H1 (cell line): ENCODE results near the gene NUS1.
A peak's percentile ranks its signal among the peaks of the same experiment; 100 is the strongest.

Source experiments
- CREB1 ChIP-seq: IDR thresholded peaks from 2 replicates; pipeline ENCODE4 v1.6.1; 2012; ENCODE audit warnings: inconsistent platforms
- EZH2 ChIP-seq: fragments of 200-600 bp; sonication (generic); IDR thresholded peaks from 2 replicates; pipeline ENCODE4 v1.7.1; 2012; ENCODE audit warnings: low read depth, mild to moderate bottlenecking, moderate library complexity, low read length, inconsistent platforms; ENCODE audit not compliant: severe bottlenecking
- HDAC6 ChIP-seq: IDR thresholded peaks from one replicate; pipeline ENCODE4 v1.7.1; 2012; ENCODE audit warnings: low read depth, mild to moderate bottlenecking, inconsistent platforms, low read length, moderate library complexity
- POLR2A ChIP-seq, 2 experiments: IDR thresholded peaks; 1 replicate in 1 of 2; 2 replicates in 1 of 2; pipeline ENCODE4 v1.6.1; 2011; ENCODE audit warnings: low read depth in 2 of 2, low read length in 2 of 2, mild to moderate bottlenecking in 2 of 2; ENCODE audit errors: control extremely low read depth in 1 of 2
- POLR2AphosphoS5 ChIP-seq: IDR thresholded peaks from 2 replicates; pipeline ENCODE4 v1.6.1; 2011; ENCODE audit warnings: low read depth, low read length
- RAD21 ChIP-seq, 2 experiments: IDR thresholded peaks in 1 of 2; conservative IDR thresholded peaks in 1 of 2; 2 replicates each; pipeline ENCODE4 v1.6.1; 2011; ENCODE audit warnings: low read depth in 2 of 2, low read length in 2 of 2, improper control_type of control experiment in 1 of 2, inconsistent platforms in 1 of 2, mild to moderate bottlenecking in 1 of 2, moderate library complexity in 1 of 2
- YY1 ChIP-seq: IDR thresholded peaks from 2 replicates; pipeline ENCODE4 v1.6.1; 2011; ENCODE audit warnings: low read depth, mild to moderate bottlenecking, low read length
- TF ChIP-seq, protein P1 (sequence below), 3 experiments: IDR thresholded peaks; 1 replicate in 2 of 3; 2 replicates in 1 of 3; pipeline versions ENCODE4 v1.5.1 to v1.6.1; 2011; ENCODE audit warnings: low read length in 3 of 3, mild to moderate bottlenecking in 3 of 3, inconsistent platforms in 2 of 3, low read depth in 1 of 3, moderate library complexity in 1 of 3; ENCODE audit not compliant: insufficient read depth in 1 of 3; ENCODE audit errors: control extremely low read depth in 1 of 3
- TF ChIP-seq, protein P2 (sequence below): IDR thresholded peaks from 2 replicates; pipeline ENCODE4 v1.6.1; 2012; ENCODE audit warnings: inconsistent platforms
- TF ChIP-seq, protein P3 (sequence below): IDR thresholded peaks from 2 replicates; pipeline ENCODE4 v1.6.1; 2011; ENCODE audit warnings: low read depth, mild to moderate bottlenecking, low read length; ENCODE audit not compliant: insufficient read depth

DNA sequence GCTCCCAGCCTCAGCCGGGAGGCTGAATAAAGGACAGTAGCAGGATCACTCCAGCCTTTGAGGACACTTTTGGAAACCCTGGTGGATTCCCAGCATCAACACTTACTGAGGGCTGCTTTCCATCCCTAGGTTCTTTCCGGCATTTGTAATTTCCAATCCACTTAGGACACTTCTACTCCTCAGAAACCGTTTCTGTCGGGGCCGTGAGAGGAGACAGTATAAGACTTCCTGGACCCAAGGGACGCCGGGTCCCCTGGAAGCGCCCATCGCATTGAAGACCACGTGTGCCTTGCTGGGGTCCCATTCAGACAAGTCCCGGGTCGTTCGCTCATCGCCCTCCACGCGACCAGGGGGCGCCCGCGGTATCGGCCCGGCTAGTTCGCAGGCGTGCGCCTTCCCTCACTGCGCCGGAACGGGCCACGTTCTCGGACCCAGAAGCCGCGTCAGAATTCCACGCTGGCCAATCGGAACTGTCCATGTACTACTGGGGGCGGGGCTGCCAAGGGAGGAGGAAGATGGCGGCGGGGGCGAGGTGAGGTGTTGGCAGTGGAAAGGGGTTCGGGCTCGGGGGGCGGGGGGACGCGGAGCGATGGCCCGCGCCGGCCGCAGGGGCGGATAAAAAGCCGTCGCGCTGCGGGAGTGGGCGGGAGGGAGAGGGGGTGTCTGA, at the start of gene NUS1:
- TF ChIP-seq HDAC6 (no peak), POLR2AphosphoS5 (no peak), EZH2 (no peak), CREB1 (peak; percentile 91), POLR2A (IDR thresholded peaks at IDR 0.05; ENCODE audit: control extremely low read depth in 1 of 2, low read depth in 2 of 2, low read length in 2 of 2) (peak; percentile 56 to 68), YY1 (peak; percentile 90), RAD21 (IDR thresholded peaks at IDR 0.05 in 1 of 2, conservative IDR thresholded peaks at IDR 0.05 in 1 of 2; ENCODE audit: low read depth in 2 of 2, low read length in 2 of 2) (peak; percentile 31 to 32; a peak in 3 of 4 replicates)
- TF ChIP-seq, protein P1, sequence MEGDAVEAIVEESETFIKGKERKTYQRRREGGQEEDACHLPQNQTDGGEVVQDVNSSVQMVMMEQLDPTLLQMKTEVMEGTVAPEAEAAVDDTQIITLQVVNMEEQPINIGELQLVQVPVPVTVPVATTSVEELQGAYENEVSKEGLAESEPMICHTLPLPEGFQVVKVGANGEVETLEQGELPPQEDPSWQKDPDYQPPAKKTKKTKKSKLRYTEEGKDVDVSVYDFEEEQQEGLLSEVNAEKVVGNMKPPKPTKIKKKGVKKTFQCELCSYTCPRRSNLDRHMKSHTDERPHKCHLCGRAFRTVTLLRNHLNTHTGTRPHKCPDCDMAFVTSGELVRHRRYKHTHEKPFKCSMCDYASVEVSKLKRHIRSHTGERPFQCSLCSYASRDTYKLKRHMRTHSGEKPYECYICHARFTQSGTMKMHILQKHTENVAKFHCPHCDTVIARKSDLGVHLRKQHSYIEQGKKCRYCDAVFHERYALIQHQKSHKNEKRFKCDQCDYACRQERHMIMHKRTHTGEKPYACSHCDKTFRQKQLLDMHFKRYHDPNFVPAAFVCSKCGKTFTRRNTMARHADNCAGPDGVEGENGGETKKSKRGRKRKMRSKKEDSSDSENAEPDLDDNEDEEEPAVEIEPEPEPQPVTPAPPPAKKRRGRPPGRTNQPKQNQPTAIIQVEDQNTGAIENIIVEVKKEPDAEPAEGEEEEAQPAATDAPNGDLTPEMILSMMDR (IDR thresholded peaks at IDR 0.05; ENCODE audit: control extremely low read depth in 1 of 3, insufficient read depth in 1 of 3, low read depth in 1 of 3, low read length in 3 of 3) = peak; percentile 74 to 88 (median 86)
- TF ChIP-seq, protein P2, sequence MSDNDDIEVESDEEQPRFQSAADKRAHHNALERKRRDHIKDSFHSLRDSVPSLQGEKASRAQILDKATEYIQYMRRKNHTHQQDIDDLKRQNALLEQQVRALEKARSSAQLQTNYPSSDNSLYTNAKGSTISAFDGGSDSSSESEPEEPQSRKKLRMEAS = peak; percentile 97
- TF ChIP-seq, protein P3, sequence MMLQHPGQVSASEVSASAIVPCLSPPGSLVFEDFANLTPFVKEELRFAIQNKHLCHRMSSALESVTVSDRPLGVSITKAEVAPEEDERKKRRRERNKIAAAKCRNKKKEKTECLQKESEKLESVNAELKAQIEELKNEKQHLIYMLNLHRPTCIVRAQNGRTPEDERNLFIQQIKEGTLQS = no peak
